Stimulated activated CD8-positive, alpha-beta memory T cell treated with anti-CD3 and anti-CD28 coated beads, Interleukin-7, amount 100 ng/mL, for 4 hours (primary cell): Measurements from ENCODE around the gene BHLHA15.
"Not testable (repeated sequence)": the region's sequence is repeated elsewhere in the genome, so short reads cannot be mapped to it uniquely, and the experiment has no call there.

Experiments used
- DNase-seq, 2 donors: peaks; one replicate each; pipeline ENCODE4 v3.0.0-alpha.2; 2020; ENCODE audit warnings: low read depth in 2 of 2

The BHLHA15 gene

GRCh38 chr7:98210513-98211220 is 572 bp upstream of the BHLHA15 start:
- DNase-seq: no peak

GRCh38 chr7:98211676-98212531 is 665 bp downstream of the BHLHA15 start:
- no peak for DNase-seq

GRCh38 chr7:98212532-98213041 is 1.3 kb downstream of the BHLHA15 start:
- no peak for DNase-seq

GRCh38 chr7:98213296-98213887 is 2.2 kb downstream of the BHLHA15 start:
- no peak for DNase-seq

- no peak for DNase-seq
These were observed 2.9 kb downstream of the BHLHA15 start for GRCh38 chr7:98213888-98214810.

GRCh38 chr7:98214811-98215321 is 3.6 kb downstream of the BHLHA15 start:
- no peak for DNase-seq

GRCh38 chr7:98215561-98216495 is 4.6 kb downstream of the BHLHA15 start:
- no peak for DNase-seq

- no peak for DNase-seq
These were observed 5.8 kb downstream of the BHLHA15 start for GRCh38 chr7:98216941-98217622.

GRCh38 chr7:98217623-98218582 is 6.7 kb downstream of the BHLHA15 start:
- no peak for DNase-seq

- not testable (repeated sequence) for DNase-seq
These were observed 8.1 kb downstream of the BHLHA15 start for GRCh38 chr7:98219382-98219781.

GRCh38 chr7:98221611-98222532 is 10.6 kb downstream of the BHLHA15 start:
- DNase-seq: no peak

- DNase-seq: no peak
These were observed 11.4 kb downstream of the BHLHA15 start for GRCh38 chr7:98222533-98223195.

GRCh38 chr7:98223351-98223897 is 12.2 kb downstream of the BHLHA15 start:
- no peak for DNase-seq

GRCh38 chr7:98223898-98224700 is 12.9 kb downstream of the BHLHA15 start:
- DNase-seq: no peak

- DNase-seq: no peak
These were observed 13.5 kb downstream of the BHLHA15 start for GRCh38 chr7:98224701-98225181.
